HG02870 (cell line): ENCODE results near the gene SFTA2.

Experiments used
- ATAC-seq: cut with Tn5 transposase; IDR thresholded peaks from one replicate; pipeline ENCODE4 v1.9.1; 2021; ENCODE audit warnings: mild to moderate bottlenecking, moderate library complexity; ENCODE audit not compliant: unreplicated experiment

The SFTA2 gene

DNA sequence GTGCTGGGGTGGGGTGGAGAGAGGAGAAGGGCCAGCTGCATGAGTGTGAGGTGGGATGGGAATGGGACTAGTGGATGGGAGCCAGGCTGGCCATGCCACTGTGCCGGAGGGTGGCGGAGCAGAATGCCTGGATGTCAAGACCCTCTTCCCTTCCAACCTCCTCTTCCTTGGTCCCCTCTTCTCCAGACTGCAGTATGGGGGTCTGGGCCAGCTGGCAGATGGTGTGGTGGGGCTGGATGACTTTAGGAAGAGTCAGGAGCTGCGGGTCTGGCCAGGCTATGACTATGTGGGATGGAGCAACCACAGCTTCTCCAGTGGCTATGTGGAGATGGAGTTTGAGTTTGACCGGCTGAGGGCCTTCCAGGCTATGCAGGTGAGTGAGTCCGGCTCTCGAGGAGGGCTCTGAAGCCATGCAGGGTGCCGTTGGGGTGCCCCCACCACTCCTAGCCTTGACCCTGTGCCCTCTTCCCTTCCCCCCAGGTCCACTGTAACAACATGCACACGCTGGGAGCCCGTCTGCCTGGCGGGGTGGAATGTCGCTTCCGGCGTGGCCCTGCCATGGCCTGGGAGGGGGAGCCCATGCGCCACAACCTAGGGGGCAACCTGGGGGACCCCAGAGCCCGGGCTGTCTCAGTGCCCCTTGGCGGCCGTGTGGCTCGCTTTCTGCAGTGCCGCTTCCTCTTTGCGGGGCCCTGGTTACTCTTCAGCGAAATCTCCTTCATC lies 40.0 kb downstream of the SFTA2 start:
- ATAC-seq: no peak

DNA sequence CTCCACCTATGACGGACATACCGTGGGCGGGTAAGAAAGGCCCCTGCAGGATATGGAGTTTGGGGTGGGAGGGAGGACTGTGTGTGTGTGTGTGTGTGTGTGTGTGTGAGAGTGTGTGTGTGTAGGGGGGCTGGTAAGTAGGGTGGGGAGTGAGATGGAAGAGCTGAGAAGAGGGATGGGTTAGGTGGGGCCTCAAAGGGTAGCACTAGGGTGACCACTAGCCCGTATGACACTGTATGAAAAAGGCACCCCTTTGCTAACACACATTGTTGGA lies 40.6 kb downstream of the SFTA2 start:
- no peak for ATAC-seq

DNA sequence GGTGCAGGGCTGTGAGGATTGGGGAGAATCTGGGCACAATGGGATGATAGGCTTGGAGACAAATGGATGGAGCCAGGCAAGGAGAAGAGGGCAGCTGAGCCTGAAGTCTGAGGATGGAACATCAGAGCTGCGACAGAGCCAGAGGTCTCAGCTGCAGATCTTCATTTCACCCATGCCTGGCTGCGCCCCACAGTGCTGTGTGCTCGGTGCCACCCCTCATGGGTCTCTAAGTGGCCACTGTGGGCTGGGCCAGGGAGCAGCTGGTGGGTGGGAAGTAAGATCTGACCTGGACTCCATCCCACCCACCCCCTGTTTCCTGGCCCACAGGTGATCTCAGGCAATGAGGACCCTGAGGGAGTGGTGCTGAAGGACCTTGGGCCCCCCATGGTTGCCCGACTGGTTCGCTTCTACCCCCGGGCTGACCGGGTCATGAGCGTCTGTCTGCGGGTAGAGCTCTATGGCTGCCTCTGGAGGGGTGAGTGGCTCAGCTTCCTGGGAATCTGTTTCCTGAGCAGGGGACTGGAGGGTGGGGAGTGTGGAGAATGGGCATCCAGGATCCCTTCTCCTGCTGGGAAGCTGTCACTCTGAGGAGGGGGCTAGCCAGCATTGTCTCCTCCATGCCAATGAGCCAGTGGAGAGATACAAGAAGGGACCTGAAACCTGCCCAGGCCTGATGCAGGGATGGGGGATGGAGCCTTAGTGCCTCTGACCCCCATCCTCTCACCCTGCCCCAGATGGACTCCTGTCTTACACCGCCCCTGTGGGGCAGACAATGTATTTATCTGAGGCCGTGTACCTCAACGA lies 41.1 kb downstream of the SFTA2 start:
- no peak for ATAC-seq

DNA sequence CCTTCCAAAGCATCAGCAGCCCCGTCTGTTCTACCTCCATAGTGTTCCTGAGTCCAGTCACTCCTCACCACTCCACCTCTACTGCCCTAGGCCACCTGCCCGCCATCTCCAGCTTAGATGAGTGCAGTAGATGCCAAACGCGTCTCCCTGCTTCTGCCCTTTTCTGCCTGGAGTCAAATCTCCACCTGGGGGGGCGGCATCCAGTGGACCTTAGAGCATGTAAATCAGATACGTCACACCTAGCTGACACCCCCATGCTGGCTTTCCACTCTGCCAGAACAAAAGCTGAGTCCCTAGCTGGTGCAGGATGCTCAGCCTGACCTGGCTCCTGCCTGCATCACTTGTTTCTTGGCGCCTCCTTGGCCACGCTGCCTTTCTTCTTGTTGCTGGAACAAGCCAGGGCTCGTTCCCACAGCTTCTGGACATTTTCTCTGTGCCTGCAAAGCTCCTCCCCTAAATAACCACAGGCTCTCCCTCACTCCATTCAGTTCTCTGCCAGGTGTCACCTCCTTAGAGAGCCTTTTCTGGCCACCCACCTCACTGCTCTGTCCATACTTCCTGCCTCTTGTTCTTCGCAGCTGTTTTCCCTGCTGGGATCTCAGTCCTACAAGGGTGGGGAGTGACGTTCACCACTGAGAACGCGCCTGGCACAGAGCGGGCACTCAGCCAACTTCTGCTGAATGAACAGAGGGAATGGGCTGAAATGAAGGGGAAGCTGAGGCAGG lies 41.9 kb downstream of the SFTA2 start:
- ATAC-seq: no peak

DNA sequence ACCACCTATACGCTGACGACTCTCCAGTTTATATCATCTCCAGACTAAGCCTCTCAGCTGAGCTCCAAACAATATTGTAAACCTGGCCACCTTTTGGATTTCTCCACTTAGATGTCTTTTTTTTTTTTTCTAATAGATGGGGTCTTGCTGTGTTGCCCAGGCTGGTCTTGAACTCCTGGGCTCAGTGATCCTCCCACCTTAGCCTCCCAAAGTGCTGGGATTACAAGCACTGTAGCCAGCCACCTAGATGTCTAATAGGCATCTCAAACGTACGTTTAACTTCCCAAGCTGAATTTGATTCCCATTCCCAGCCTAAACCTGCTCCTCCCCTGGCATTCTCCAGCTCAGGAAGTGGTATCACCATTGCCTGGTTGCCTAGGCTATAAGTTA lies 42.5 kb downstream of the SFTA2 start:
- no peak for ATAC-seq

DNA sequence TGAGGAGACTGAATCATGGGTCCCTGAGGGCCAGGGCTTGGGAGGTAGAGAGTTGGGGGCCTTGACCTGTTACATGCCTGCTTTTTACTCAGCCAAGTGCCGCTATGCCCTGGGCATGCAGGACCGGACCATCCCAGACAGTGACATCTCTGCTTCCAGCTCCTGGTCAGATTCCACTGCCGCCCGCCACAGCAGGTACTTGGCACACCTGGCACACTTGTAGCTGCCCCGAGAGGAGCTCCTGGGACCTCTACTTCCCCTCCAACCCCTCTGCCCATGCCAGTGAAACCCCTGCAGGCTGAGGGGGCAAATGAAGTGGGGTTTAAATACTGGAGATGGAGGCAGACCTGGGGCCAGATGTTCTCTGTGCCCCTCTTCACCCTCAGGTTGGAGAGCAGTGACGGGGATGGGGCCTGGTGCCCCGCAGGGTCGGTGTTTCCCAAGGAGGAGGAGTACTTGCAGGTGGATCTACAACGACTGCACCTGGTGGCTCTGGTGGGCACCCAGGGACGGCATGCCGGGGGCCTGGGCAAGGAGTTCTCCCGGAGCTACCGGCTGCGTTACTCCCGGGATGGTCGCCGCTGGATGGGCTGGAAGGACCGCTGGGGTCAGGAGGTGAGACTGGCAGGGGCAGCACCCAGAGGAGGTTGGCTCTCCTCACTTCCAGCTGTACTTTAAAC lies 43.0 kb downstream of the SFTA2 start:
- ATAC-seq: no peak

DNA sequence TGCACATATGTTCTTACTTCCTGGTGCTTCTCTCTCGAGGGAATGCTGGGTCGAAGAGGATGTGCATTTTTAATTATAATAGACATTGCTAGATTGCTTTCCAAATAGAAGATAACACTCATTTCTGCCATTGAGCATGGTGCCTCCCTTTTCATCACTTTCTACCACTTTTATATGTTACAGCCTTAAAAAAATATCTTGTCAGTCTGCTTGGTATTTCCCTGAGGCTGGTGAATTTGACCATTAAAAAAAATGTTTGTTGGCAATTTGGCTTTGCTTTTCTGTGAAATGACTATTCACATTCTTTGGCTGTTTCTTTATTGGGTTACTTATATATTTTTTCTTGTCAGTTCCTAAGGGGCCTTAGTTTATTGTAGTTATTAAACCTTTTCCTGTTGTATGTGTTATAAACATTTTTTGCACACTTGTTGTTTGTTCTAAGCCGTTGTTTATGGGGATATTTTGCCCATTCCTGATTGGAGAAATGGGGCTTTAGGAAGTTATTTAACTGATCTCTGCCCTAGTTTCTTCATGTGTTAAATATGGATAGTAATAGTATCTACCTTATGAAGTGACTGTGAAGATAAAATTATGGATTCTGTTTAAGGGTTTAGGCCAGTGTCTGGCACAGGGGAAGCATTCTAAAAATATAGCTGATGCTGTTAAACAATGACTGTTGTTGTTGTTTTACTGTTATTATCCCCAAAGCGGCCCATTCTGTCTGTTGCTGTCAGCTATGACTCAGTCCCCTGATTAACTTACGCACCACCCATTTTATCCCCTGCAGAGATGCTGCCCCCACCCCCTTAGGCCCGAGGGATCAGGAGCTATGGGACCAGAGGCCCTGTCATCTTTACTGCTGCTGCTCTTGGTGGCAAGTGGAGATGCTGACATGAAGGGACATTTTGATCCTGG lies 43.8 kb downstream of the SFTA2 start:
- no peak for ATAC-seq

DNA sequence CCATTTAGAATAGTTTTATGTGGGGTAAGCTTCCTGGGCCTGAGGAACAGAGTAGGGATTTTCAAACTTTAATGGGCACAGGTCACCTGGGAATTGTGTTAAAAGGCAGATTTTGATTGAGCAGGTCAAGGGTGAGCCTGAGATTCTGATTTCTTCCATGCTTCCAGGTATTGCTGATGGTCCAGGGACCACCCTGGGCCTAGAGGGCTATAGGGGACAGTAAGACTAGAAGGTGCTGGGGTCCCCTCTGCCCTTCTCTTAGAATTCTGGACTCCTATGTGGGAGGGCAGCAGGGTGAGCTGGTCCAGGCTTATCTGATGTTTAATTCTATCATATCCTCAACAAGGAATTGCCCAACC lies 45.1 kb downstream of the SFTA2 start:
- no peak for ATAC-seq

DNA sequence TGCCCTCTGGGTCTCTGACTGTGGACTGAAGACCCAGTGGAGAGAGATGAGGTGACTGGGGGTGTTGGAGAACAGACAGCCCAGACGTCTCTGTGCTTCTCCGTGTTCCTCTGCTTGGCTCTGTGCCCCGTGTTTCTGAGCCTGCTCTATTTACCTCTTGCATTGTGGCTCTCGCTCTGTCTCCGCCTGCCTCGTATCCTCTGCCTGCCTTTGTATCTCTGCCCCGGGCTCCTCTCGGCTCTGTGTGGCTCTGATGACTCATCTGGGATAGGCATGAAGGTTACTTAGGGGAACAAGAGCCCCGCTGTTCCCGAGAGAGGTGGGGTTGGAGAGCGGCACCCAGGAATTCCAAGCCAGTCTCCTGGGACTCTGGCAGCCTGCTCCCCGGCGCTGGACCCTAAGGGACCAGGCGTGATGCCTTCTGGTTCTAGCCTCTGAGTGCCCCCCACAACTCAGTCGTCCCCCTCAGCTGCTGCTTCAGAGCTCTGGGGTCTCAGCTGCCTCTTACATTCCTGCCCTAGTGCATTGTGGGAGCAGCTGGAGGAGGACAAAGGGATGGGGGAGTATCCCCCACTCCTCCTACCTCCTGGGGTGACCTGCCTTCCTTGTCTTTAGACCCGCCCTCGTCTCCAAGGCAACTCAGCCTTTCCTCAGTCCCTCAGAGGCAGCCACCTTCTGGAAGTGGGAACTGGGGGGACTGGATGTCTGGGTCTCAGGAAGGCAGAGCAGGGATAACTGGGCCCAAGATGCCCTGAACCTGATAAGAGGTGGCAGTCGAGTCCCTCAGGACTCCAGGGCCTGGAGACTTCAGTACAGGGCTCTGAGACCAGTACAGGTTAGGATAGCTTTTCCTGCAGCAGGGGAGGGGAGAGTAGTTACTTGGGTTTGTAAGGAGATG lies 45.7 kb downstream of the SFTA2 start:
- no peak for ATAC-seq

DNA sequence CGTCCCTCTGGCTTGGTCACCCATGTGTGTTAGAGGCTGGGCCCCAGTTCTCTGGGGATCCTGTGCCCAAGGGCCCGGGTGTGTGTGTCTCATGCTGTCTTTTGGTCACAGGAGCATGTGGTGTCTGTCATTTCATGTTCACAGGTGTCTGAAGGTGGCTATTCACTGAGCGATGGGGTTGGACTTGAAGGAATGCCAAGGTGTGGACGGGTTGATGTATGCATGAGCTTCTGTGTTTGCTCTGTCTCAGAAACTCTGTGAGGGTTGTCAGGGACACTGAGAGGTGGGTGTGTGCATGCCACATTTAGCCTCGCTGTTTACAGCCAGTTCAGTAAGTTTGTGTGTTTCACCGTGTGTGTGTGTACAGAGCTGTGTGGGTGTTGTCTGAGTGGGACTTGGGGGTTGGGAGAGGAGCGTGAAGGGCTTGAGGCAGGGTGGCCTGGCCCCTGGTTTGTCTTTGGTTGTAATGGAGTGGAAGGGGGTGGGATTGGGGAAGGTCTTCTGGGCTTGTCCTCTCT lies 46.4 kb downstream of the SFTA2 start:
- ATAC-seq: no peak

DNA sequence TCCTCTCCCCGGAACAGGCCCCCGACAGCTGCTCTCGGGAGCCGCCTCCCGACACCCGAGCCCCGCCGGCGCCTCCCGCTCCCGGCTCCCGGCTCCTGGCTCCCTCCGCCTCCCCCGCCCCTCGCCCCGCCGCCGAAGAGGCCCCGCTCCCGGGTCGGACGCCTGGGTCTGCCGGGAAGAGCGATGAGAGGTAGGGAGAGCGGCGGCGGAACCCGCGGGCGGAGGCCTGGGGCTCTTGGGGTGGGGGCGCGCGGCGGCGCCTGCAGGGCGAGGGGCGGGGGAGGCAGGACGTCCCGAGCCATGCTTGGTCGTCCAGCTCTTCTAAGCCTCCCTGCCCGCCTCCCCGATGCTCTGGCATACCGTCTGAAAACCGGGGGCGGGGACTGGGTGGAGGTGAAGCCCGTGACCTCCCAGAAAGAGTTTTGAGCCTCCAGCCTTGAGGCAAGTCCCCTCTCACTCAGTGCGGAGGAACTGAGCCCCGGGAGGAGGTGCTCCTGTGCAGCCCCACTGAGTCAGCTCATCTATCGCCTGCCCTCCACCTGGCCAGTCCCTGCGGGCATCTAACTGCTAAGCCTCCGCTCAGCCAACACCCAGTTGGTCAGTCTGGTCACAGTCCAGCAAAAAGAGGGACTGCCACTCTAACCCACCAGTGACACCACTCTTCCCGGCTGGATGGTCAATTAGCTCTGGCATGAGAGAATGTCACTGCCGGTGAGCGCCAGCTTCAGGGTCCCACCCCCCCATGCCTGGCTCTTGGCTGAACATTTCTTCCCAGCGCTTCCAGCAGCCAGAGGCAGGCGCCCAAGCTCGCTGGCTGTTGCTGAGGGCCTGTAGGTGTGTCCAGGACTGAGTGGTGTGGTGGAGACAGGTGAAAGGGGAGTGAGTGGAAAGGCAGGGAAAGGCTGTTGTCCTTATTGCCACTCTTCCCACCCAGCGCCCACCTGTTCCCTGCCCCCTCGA lies 47.2 kb downstream of the SFTA2 start:
- no peak for ATAC-seq

DNA sequence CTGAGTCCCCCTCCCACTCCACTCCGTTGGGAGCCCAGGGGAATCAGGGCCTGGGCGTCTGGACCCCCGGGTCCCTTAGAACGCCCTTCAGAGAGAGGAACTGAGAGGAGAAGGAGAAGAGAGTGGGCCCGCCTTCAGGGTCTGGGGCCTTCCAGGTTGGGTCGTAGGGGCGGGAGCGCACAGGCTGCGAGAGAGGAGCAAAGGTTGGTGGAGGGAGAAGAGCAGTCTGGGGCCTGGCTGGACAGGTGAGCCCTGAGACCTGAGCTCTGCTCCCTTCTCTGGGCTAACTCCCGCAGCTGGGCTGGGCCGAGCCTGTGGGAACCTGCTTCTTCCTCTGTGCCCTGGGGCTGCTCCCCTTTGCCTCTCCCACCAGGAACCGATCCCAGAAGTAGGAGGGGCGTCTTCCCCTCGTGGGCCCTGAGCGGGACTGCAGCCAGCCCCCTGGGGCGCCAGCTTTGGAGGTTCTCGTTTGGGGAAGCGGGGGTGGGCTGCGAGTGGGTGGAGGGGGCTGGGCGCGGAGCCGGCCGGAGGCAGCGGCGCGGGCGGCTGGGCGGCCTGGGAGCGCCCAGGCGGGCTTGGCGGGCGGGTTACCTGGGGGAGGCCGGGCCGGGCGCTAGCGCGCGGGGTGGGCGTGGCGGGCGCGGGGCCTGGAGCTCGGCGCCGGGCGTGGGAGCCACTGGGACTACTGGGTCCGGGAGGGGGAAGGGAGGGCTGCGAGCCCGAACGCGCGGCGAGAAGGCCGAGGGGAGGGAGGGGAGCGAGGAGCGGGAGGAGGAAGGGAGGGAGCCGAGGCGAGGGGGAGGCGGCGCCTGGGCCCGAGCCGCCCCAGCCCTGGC lies 48.1 kb downstream of the SFTA2 start, which contains the start of gene DDR1:
DDR1 (plus strand) TSS at position 835 of the 836 bp plus-strand sequence. CDS start 4,211 bp downstream, outside the sequence.
- no peak for ATAC-seq

DNA sequence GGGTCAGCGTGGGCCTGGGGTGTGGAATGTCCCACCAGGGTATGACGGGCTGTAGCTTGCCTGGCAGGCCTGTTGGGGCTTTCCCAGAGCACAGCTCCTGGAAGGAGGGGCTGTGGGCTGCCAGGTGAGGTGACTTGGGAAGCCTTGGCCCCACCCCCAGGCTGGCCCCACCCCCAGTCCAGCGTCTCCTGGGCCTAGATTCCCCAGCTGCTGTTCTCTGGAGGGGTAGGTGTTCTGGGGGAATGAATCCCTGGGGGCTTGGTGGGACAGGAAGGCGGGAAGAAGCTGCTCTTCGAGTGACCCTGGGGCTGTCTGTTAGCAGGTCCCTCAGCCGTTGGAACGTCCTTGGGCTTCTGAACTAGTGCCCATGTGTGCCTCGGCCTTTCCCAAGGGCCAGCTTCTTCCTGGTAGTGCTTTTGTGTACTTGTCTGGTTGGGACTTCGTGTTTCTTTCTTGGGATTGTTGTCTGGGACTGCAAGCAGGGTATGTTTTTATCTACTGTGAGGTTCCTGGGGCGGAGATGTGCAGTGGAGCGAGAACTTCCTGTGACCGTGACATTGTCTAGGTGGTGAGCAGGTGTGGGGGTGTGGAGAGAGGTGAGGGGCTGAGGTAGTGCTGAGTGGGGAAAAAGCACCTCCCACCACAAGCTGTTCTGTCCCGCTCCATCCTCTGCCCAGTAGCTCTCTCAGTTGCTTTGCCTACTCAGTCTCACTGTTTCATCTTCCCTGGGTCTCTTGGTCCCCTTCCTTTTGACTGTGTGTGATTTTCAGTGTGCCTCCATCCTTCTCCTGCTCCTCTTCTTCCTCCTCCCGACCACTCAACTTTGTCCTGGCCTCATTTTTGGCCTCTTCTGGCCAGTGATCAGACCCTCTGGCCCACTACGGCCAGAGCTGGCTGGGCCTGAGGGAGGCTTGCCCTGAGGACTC lies 48.9 kb downstream of the SFTA2 start:
- no peak for ATAC-seq

DNA sequence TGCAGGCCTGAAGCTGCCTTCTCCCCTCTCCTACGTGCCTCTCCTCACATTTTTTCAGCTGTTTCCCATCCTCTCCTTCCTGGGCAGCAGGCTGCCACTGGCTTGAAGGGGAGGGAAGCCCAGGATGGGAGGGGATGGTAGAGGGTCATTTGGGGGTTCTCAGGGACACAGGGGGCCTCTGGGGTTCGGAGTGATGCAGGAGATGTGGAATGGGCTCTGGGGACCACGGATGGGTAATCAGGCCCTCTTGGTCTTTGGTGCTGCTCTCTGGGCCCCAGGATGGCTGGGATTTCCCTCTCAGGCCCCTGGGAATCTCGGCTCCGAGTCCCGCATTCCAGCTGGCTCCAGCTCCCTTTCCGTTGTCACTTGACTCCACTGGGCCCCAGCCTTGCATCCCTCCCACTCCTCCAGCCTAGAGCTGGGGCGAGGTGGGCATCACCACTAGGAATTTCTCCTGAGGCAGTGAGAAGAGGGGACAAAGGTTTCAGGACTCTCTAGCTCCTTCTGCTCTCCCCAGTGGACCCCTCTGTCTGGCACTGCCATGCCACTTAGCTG lies 49.7 kb downstream of the SFTA2 start:
- no peak for ATAC-seq

DNA sequence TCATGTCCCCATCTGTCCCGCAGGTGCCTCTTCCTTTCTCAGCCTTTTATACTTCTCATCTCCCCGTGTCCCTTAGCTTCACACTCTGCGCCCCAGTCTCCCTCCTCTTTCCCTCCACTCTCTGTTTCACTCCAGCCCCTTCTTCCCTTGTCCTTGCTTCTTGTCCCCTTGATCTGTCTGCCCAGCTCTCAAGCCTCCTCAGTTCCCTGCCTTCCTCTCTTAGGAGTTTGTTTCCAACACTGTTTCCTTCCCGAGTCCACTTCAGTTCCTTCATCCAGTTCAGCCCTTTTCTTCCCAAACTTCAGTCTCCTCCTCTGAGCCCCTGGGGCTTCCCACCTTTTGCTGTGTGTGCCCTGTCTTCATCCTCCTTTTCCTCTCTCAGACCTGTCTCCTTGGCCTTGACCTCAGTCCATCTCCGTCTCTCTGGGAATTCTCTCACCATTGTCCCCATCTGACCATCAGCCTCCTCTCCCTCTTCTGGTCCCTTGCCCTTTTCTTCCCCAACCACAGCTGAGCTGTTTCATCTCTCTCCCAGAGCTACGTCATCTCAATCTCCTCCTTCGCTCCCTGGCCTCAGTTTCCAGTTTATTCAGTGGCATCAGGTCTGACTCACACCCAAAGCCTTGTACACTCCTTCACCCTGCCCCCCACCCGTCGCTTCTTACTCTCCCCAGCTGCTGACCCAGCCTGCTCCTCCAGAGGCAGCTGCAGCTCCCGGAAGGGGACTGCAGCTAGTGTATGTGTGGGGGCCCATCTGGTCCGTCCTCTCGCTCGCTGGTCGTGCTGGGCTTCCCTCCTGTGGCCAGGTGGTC lies 50.4 kb downstream of the SFTA2 start:
- ATAC-seq: no peak
